ENCODE measurements around the gene ANKRD23. TPM values are rescaled to one million over a fixed set of nuclear protein-coding genes. Genes with fewer than 3 reads are reported as not detected.

ANKRD23 gene
- total and polyA plus RNA-seq, 2 of the 13 experiments (the other 11 are each of a cell fraction or from before 2014, with no cell fraction given), result 1.5 to 1.6 TPM

DNA sequence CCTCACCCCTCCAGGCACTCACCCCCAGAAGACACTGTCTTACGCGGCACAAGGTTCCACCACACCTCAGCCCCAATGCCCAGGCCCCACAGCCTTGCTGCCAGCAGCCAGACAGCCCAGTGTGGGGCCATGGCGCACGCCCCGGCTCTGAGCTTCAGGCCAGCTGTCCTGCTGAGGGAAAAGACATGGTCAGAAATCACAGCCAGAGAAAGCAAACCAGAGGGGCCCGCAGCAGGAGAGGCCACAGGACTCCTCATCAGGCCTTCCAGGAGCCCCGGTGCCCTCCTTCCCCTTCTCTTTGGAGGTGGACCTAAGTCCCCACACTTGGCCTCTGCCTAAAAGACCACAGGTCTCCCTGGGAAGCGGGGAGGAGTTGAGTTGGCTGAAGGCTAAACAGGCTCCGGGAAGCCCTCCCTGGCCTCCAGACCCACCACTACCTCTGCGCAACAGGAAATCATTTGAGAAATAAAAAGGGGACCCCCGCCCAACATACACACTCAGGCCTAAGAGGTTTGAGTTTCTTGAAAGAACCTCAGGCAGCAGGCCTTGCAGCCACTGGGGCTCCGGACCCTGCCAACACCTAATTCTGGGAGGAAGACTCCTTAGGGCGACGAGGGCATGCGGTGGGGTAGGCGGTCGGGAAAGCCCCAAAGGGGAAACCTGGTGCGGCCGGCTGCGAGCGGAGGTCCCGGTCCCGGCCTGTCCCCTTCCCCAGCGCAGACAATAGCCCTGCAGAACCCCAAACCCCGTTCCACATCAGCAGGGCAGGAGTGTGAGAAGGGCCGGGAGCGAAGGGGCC, 24.1 kb upstream of the ANKRD23 start (continued):
- TF ChIP-seq SYNCRIP (IDR thresholded peaks at IDR 0.05; ENCODE audit: insufficient read depth, low read depth, low read length) (no peak), ZNF121 (CRISPR knock-in tag; IDR thresholded peaks at IDR 0.05) (no peak; the same call in 1 of the 2 replicates), MIER3 (CRISPR knock-in tag; IDR thresholded peaks at IDR 0.05; ENCODE audit: borderline replicate concordance) (no peak), ZNF891 (CRISPR knock-in tag; IDR thresholded peaks at IDR 0.05) (no peak), RAD51 (IDR thresholded peaks at IDR 0.05; ENCODE audit: borderline replicate concordance) (no peak), ZNF766 (CRISPR knock-in tag; IDR thresholded peaks at IDR 0.05; ENCODE audit: borderline replicate concordance) (no peak), REXO4 (CRISPR knock-in tag; IDR thresholded peaks at IDR 0.05; ENCODE audit: borderline replicate concordance) (no peak), RXRA (CRISPR knock-in tag; IDR thresholded peaks at IDR 0.05) (no peak), RXRB (CRISPR knock-in tag; IDR thresholded peaks at IDR 0.05; ENCODE audit: borderline replicate concordance) (no peak), ZFP41 (CRISPR knock-in tag; IDR thresholded peaks at IDR 0.05; ENCODE audit: borderline replicate concordance) (no peak), NKX3-1 (CRISPR knock-in tag; IDR thresholded peaks at IDR 0.05) (no peak), ZZZ3 (CRISPR knock-in tag; IDR thresholded peaks at IDR 0.05; ENCODE audit: borderline replicate concordance) (no peak), KDM6A (CRISPR knock-in tag; IDR thresholded peaks at IDR 0.05; ENCODE audit: low read depth) (no peak), ZNF234 (CRISPR knock-in tag; conservative IDR thresholded peaks at IDR 0.05) (no peak), ZFYVE20 (CRISPR knock-in tag; IDR thresholded peaks at IDR 0.05; ENCODE audit: borderline replicate concordance, low read depth) (no peak), THYN1 (CRISPR knock-in tag; IDR thresholded peaks at IDR 0.05; ENCODE audit: borderline replicate concordance, low read depth) (peak; percentile 4; the same call in 1 of the 2 replicates)
- TF ChIP-seq, protein P1, sequence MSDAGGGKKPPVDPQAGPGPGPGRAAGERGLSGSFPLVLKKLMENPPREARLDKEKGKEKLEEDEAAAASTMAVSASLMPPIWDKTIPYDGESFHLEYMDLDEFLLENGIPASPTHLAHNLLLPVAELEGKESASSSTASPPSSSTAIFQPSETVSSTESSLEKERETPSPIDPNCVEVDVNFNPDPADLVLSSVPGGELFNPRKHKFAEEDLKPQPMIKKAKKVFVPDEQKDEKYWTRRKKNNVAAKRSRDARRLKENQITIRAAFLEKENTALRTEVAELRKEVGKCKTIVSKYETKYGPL (CRISPR knock-in tag; IDR thresholded peaks at IDR 0.05), result no peak
- TF ChIP-seq, protein P2, sequence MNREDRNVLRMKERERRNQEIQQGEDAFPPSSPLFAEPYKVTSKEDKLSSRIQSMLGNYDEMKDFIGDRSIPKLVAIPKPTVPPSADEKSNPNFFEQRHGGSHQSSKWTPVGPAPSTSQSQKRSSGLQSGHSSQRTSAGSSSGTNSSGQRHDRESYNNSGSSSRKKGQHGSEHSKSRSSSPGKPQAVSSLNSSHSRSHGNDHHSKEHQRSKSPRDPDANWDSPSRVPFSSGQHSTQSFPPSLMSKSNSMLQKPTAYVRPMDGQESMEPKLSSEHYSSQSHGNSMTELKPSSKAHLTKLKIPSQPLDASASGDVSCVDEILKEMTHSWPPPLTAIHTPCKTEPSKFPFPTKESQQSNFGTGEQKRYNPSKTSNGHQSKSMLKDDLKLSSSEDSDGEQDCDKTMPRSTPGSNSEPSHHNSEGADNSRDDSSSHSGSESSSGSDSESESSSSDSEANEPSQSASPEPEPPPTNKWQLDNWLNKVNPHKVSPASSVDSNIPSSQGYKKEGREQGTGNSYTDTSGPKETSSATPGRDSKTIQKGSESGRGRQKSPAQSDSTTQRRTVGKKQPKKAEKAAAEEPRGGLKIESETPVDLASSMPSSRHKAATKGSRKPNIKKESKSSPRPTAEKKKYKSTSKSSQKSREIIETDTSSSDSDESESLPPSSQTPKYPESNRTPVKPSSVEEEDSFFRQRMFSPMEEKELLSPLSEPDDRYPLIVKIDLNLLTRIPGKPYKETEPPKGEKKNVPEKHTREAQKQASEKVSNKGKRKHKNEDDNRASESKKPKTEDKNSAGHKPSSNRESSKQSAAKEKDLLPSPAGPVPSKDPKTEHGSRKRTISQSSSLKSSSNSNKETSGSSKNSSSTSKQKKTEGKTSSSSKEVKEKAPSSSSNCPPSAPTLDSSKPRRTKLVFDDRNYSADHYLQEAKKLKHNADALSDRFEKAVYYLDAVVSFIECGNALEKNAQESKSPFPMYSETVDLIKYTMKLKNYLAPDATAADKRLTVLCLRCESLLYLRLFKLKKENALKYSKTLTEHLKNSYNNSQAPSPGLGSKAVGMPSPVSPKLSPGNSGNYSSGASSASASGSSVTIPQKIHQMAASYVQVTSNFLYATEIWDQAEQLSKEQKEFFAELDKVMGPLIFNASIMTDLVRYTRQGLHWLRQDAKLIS (CRISPR knock-in tag; IDR thresholded peaks at IDR 0.05), result no peak
- TF ChIP-seq, protein P3, sequence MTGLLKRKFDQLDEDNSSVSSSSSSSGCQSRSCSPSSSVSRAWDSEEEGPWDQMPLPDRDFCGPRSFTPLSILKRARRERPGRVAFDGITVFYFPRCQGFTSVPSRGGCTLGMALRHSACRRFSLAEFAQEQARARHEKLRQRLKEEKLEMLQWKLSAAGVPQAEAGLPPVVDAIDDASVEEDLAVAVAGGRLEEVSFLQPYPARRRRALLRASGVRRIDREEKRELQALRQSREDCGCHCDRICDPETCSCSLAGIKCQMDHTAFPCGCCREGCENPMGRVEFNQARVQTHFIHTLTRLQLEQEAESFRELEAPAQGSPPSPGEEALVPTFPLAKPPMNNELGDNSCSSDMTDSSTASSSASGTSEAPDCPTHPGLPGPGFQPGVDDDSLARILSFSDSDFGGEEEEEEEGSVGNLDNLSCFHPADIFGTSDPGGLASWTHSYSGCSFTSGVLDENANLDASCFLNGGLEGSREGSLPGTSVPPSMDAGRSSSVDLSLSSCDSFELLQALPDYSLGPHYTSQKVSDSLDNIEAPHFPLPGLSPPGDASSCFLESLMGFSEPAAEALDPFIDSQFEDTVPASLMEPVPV (CRISPR knock-in tag; IDR thresholded peaks at IDR 0.05), result no peak
- TF ChIP-seq, protein P4, sequence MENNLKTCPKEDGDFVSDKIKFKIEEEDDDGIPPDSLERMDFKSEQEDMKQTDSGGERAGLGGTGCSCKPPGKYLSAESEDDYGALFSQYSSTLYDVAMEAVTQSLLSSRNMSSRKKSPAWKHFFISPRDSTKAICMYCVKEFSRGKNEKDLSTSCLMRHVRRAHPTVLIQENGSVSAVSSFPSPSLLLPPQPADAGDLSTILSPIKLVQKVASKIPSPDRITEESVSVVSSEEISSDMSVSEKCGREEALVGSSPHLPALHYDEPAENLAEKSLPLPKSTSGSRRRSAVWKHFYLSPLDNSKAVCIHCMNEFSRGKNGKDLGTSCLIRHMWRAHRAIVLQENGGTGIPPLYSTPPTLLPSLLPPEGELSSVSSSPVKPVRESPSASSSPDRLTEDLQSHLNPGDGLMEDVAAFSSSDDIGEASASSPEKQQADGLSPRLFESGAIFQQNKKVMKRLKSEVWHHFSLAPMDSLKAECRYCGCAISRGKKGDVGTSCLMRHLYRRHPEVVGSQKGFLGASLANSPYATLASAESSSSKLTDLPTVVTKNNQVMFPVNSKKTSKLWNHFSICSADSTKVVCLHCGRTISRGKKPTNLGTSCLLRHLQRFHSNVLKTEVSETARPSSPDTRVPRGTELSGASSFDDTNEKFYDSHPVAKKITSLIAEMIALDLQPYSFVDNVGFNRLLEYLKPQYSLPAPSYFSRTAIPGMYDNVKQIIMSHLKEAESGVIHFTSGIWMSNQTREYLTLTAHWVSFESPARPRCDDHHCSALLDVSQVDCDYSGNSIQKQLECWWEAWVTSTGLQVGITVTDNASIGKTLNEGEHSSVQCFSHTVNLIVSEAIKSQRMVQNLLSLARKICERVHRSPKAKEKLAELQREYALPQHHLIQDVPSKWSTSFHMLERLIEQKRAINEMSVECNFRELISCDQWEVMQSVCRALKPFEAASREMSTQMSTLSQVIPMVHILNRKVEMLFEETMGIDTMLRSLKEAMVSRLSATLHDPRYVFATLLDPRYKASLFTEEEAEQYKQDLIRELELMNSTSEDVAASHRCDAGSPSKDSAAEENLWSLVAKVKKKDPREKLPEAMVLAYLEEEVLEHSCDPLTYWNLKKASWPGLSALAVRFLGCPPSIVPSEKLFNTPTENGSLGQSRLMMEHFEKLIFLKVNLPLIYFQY (CRISPR knock-in tag; IDR thresholded peaks at IDR 0.05; ENCODE audit: borderline replicate concordance), result no peak

Data from HepG2 (cell line).